ENCODE data around the gene PTCHD4.
"Not testable (repeated sequence)": the region's sequence is repeated elsewhere in the genome, so short reads cannot be mapped to it uniquely, and the experiment has no call there.

Gene PTCHD4

GRCh38 chr6:48111143-48111506 is at the start of gene PTCHD4:
Gene PTCHD4, minus strand, starts transcription at chr6:48111197. Its CDS starts 42,240 bp downstream, at chr6:48068957.
- DNase-seq (ENCODE audit: low read depth), result peak; percentile 10

GRCh38 chr6:48151142-48151541 is 40.1 kb upstream of the PTCHD4 start:
- no peak for DNase-seq (ENCODE audit: low read depth)

GRCh38 chr6:48150701-48151100 is 39.7 kb upstream of the PTCHD4 start:
- DNase-seq (ENCODE audit: low read depth), result no peak

GRCh38 chr6:48147051-48147450 is 36.1 kb upstream of the PTCHD4 start:
- DNase-seq (ENCODE audit: low read depth), result no peak

GRCh38 chr6:48144021-48144420 is 33.0 kb upstream of the PTCHD4 start:
- no peak for DNase-seq (ENCODE audit: low read depth)

- DNase-seq (ENCODE audit: low read depth), result no peak
Measured at GRCh38 chr6:48141975-48142374, 31.0 kb upstream of the PTCHD4 start.

- no peak for DNase-seq (ENCODE audit: low read depth)
Measured at GRCh38 chr6:48139818-48140614, 29.0 kb upstream of the PTCHD4 start.

GRCh38 chr6:48136856-48137255 is 25.9 kb upstream of the PTCHD4 start:
- no peak for DNase-seq (ENCODE audit: low read depth)

GRCh38 chr6:48135323-48136084 is 24.5 kb upstream of the PTCHD4 start:
- DNase-seq (ENCODE audit: low read depth), result peak; percentile 26

GRCh38 chr6:48134246-48134645 is 23.2 kb upstream of the PTCHD4 start:
- DNase-seq (ENCODE audit: low read depth), result no peak

- DNase-seq (ENCODE audit: low read depth), result no peak
Measured at GRCh38 chr6:48123601-48124000, 12.6 kb upstream of the PTCHD4 start.

- not testable (repeated sequence) for DNase-seq (ENCODE audit: low read depth)
Measured at GRCh38 chr6:48121983-48122749, 11.2 kb upstream of the PTCHD4 start.

- DNase-seq (ENCODE audit: low read depth), result no peak
Measured at GRCh38 chr6:48116699-48117645, 6.0 kb upstream of the PTCHD4 start.

- no peak for DNase-seq (ENCODE audit: low read depth)
Measured at GRCh38 chr6:48113130-48113529, 2.1 kb upstream of the PTCHD4 start.

GRCh38 chr6:48111575-48111974 is 578 bp upstream of the PTCHD4 start:
- DNase-seq (ENCODE audit: low read depth), result no peak

GRCh38 chr6:48110436-48111142 is 408 bp downstream of the PTCHD4 start:
- no peak for DNase-seq (ENCODE audit: low read depth)

- DNase-seq (ENCODE audit: low read depth), result no peak
Measured at GRCh38 chr6:48109944-48110343, 1.1 kb downstream of the PTCHD4 start.

- DNase-seq (ENCODE audit: low read depth), result not testable (repeated sequence)
Measured at GRCh38 chr6:48102476-48103195, 8.4 kb downstream of the PTCHD4 start.

GRCh38 chr6:48101290-48101689 is 9.7 kb downstream of the PTCHD4 start:
- DNase-seq (ENCODE audit: low read depth), result no peak

- DNase-seq (ENCODE audit: low read depth), result no peak
Measured at GRCh38 chr6:48100588-48100895, 10.5 kb downstream of the PTCHD4 start.
